NB4 (cell line): ENCODE measurements around the gene VPS37C.

Experiments used
- CTCF ChIP-seq: IDR thresholded peaks from one replicate; pipeline ENCODE4 v1.5.1; 2012; ENCODE audit warnings: low read depth, low read length
- MAX ChIP-seq: IDR thresholded peaks from 2 replicates; pipeline ENCODE4 v1.6.1; 2011; ENCODE audit warnings: low read depth, low read length
- MYC ChIP-seq: IDR thresholded peaks from 2 replicates; pipeline ENCODE4 v1.6.1; 2011; ENCODE audit warnings: low read depth, low read length
- POLR2A ChIP-seq: IDR thresholded peaks from 2 replicates; pipeline ENCODE4 v1.6.1; 2011; ENCODE audit warnings: mild to moderate bottlenecking; ENCODE audit not compliant: insufficient read length; ENCODE audit errors: extremely low read depth

- no peak for TF ChIP-seq CTCF
- TF ChIP-seq MAX: no peak
- no peak for TF ChIP-seq POLR2A
- no peak for TF ChIP-seq MYC
Measured at GRCh38 chr11:61089806-61090491, 71.3 kb downstream of the VPS37C start.
